Measurements from ENCODE around the gene BAHCC1.
"Not testable (repeated sequence)": the region's sequence is repeated elsewhere in the genome, so short reads cannot be mapped to it uniquely, and the experiment has no call there.

Gene BAHCC1

DNA sequence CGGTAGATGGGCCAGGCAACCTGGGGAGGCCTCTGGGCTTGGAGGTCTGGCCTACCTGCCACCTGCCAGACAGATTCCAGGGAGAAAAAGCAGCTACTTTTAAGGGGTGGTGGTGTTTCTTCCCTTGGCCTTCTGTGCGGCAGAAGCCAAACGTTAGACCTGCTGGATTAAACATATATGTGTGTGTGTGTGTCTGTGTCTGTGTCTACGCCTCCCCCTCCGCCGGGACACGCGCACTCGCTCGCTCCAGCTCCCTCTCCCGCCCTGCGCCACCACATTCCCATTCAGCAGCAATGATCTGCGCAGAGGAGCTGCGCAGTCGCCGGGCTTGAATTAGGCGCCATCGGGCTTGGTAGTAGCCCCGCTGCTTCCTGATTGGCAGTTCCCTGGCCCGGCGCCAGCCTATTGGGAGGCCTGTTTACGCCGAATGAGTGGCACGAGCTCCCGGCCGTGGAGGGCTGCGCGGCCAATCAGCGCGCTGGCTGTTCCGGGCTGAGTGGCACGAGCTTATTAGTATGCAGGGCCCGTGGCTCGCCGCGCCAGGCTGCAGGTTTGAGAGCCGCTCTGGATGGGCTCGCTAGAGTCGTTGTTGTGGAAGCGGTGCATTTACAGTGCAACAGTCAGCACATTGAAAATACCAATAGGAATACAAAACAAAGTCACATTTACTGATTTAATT is at the start of gene BAHCC1:
Gene BAHCC1 (plus strand): TSS at position 537 of the 679 bp plus-strand sequence. CDS start 4,283 bp downstream, outside the sequence.
- peak; percentile 100 for DNase-seq (ENCODE audit: low spot score)

DNA sequence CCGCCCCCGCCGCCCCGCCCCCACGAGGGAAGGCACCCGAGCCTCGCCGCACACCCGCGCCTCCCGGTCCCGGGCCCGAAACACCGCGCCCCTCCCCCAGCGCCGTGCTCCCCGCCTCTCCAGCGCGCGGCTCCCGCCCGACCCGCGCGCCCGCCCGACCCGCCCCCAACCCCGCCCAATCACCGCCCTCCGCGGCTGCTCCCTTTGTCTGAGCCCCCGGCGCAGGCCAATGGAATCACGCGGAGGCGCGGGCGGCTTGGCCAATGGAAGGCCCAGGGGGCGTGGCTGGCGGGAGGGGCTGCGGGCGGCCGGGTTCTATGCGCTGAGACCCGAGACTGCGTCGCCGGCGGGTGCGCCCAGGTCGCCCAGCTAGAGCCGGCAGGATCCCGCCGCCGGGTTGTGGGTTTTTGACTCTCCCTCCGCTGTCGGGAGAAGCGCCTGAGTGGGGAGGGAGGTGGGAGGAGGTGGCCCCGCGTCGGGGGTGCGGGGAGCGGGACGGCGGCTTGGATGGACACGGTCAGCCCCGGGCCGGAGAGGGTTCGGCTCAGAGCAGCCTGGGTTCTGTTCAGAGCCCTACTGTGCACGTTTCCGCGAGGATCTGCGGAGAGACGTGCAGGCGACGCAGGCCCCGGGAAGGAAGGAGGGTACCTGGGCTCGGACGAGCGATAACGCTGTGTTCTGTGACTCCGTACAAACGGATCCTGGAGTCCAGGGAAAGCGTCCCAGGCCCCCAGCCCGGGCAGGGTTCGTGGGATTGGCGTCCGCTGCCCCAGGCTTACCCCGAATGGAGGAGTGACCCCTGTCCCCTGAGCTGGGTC is 49.0 kb upstream of the BAHCC1 start:
- DNase-seq (ENCODE audit: low spot score): peak; percentile 96

DNA sequence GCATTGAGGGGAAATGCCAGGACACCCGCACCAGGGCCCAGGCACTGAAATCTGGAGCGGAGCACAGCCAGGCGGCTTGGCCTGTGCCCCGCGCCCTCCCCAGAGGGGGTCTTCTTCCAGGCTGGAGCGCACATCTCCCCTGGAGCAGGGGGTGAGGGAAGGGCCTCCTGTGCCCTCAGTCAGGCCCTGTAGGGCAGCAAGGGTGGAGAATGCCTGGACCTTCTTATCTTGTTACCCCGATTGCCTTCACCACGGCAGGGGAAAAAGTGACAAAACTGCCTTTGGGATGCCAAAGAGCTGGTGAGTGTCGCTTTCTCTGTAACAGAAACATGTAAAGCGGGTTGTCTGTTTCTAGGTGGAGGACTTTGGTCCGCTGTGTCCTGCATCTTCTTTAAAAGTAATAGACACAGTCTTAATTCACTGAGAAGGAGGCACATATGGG is 48.3 kb upstream of the BAHCC1 start:
- no peak for DNase-seq (ENCODE audit: low spot score)

DNA sequence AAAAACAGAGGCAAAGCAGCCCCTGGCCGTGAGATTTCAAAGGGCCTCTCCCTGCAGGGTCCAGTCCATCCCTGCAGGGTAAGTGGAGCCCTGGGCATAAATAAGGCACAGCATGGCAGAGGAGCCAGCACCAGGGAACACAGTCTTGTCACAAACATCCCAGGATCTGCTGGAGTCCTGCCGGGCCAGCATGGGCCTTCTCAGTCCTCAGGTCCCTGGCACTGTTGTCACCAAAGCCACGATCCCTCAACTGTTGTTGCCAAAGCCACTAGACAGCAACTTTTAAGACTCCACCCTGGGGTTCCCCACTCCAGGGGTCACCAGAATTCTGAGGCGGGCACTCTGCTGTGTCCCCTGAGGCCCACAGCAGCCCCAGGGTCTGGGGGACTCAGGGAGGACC is 47.8 kb upstream of the BAHCC1 start:
- no peak for DNase-seq (ENCODE audit: low spot score)

DNA sequence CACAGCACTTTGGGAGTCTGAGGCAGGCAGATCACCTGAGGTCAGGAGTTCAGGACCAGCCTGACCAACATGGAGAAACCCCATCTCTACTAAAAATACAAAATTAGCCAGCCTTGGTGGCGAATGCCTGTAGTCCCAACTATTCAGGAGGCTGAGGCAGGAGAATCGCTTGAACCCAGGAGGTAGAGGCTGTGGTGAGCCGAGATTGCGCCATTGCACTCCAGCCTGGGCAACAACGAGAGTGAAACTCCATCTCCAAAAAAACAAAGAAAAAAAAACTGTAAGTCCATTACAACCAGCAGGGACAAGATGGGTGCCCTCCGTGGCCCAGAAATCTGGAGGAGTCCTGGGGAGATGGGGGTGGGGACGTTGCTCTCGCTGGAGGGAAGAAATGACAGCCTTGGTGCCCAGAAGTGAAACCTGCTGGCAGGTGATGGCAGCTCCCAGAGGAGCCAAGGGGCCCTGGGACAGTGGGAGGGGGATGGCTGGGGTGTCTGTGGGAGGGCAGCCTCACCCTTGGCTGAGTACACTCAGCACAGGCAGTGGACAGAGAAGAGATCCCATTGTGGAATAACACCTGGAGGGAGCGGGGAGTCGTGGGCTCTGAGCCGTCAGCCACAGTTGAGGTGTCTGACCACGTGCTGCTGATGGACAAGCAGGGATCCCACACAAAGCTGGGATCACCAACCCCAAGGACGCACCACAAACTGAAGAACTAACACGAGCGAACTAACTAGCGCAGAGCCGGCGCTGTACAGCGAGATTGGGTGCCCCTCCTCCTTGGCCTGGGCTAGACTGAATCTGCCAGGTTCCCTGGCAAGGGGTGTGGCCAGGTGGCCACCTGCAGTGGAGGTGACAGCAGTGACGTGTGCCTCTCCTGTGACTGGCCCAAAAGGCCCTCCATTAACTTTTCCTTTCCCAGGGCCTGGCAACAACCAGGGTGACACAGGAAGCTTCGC is 46.9 kb upstream of the BAHCC1 start:
- peak; percentile 33 for DNase-seq (ENCODE audit: low spot score)

DNA sequence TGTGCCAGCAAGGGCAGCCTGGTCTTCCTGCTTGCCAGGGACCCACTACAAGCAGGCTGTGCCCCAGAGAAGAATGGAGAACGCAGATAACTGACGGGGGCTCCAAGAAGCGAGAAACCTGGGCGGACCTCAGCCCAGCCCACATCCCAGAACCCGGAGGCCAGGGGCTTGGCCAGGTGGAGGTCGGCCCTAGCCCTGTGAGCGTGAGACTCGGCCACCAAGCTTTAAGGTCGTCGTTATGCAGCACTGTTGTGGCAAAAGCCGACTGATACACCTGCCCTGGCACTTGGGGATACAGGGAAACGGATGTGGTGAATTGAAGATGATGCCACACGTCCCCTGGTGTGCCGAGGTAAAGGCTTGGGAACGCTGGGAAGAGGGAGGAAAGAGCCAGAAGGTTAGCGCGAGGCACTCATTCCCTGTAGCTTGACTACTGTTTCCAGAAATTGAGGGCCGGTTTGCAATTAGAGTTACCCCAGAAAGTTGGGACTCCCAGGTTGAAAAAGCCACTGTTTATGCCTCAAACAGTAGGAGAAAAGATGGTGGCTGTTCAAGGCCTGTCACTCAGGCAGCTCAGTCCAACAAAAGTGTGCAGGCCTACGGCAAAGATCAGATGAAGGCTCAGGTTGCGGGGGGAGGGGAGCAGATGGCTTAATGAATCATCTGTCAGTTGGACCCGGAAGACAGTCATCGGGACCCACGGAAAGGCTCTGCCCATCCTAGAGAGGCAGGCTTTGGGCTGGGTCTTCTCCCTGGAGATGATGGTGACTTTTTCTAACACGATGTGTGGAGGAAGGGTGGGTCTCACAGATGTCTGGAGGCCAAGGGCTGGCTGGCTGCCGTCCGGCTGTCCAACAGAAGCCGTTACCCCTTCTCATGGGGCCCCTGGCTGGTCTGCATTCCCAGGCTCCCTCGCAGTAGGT is 45.6 kb upstream of the BAHCC1 start:
- no peak for DNase-seq (ENCODE audit: low spot score)

DNA sequence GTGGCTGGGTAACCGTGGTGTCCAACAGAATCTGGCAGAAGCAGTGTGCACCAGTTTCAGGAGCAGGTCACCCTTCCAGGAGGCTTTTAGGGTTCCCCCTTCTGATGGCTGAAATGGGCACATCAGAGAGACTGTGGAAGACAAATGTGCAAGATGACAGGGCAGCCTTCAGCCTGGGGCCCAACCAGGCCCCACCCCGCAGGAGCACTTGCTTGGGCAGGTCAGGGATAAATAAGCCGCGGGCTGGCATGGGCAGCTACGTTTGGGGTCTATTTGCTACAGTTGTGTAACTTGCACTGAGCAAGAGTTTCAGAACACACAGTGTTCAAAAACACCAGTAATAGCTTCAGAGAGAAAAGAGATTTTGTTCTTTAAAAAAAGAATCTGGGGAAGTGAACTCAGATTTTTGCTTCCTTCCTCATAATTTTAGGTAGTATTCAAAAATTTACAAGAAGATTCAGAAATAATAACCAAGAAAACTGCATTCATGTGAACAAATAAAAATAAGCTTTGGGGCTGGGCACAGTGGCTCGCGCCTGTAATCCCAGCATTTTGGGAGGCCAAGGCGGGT is 44.9 kb upstream of the BAHCC1 start:
- no peak for DNase-seq (ENCODE audit: low spot score)

DNA sequence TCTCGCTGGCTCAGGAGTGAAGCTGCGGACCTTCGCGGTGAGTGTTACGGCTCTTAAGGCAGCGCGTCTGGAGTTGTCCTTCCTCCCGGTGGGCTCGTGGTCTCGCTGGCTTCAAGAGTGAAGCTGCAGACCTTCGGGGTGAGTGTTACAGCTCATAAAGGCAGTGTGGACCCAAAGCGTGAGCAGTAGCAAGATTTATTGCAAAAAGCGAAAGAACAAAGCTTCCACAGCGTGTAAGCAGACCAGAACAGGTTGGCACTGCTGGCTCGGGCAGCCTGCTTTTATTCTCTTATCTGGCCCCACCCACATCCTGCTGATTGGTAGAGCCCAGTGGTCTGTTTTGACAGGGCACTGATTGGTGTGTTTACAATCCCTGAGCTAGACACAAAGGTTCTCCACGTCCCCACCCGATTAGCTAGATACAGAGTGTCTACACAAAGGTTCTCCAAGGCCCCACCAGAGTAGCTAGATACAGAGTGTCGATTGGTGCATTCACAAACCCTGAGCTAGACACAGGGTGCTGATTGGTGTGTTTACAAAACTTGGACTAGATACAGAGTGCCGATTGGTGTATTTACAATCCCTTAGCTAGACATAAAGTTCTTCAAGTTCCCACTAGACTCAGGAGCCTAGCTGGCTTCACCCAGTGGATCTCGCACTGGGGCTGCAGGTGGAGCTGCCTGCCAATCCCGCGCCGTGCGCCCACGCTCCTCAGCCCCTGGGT is 43.8 kb upstream of the BAHCC1 start:
- DNase-seq (ENCODE audit: low spot score): not testable (repeated sequence)

DNA sequence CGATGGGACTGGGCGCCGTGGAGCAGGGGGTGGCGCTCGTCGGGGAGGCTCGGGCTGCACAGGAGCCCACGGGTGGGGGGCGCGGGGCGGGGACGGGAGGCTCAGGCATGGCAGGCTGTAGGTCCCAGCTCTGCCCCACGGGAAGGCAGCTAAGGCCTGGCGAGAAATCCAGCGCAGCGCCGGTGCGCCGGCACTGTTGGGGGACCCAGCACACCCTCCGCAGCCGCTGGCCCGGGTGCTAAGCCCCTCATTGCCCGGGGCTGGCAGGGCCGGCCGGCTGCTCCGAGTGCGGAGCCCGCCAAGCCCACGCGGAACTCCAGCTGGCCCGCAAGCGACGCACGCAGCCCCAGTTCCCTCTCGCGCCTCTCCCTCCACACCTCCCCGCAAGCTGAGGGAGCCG is 43.2 kb upstream of the BAHCC1 start:
- not testable (repeated sequence) for DNase-seq (ENCODE audit: low spot score)

DNA sequence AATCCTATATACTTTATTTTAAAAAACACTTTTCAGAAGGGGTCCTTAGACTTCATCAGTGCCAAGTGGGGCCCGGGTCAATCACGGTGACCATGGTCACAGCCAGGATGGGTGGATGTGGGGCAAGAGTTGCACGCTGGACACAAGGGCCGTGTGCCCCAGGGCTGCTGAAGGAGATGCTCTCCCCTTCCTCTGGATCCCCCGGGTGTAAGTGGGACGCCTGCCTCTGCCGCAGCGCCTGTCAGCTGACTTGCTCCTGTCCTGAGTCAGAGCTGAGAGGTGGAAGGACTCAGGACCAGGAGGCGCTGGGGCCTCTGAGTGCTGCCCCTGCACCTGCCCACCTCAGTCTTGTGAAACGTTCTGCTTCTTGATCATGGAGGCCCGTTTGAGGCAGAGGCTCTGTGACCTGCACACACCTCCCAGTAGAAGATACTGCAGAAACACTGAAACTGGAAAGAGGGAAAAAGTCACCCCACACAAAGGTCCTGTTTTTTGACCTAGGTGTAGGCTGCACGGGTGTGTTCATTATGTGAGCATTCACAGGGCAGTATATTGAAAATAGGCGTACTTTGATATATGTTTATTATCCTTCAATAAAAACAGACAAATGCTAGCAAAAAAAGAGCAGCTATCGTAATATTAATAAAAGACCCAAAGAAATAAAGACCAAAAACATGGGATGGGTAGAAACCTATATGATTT is 40.9 kb upstream of the BAHCC1 start:
- DNase-seq (ENCODE audit: low spot score): no peak

DNA sequence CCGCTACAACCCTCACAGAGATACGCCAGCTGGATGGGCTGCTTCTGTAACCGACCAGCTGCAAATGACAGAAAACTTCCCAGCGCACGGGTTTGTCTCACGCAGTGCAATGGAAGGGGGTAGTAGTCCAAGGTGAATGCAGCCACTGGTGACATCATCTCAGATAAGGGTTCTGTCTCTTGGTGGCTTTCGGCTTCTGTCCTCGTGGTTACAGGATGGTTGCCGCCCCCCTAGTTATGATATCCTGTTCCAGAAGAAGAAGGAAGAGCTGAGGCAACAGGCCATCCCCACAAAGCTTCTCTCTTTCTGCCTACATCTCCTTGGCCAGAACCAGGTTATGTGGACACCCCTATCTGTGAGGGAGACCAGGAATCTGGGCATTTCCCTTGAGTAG is 40.3 kb upstream of the BAHCC1 start:
- DNase-seq (ENCODE audit: low spot score): no peak

DNA sequence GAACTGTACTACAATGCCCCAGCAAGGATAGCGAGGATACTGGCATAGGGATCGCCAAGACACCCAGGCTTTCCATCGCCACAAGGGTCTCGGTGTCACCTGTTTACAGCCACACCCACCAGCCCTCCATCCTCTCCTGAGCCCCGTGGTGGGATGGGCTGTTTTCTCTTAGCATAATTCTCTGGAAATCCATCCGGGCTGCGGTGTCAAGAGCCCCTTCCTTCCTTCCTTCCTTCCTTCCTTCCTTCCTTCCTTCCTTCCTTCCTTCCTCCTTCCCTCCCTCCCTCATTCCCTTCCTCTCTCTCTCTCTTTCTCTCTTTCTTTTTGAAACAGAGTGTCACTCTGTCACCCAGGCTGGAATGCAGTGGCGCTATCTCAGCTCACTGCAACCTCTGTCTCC is 36.0 kb upstream of the BAHCC1 start:
- DNase-seq (ENCODE audit: low spot score): no peak

DNA sequence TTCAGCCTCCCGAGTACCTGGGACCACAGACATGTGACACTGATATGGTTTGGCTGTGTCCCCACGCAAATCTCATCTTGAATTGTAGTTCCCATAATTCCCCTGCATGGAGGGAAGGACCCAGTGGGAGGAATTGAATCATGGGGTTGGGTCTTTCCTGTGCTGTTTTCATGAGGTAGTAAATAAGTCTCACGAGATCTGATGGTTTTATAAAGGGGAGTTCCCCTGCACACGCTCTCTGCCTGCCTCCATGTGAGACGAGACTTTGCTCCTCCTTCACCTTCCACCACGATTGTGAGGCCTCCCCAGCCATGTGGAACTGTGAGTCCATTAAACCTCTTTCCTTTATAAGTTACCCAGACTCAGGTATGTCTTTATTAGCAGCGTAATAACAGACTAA is 33.3 kb upstream of the BAHCC1 start:
- not testable (repeated sequence) for DNase-seq (ENCODE audit: low spot score)

DNA sequence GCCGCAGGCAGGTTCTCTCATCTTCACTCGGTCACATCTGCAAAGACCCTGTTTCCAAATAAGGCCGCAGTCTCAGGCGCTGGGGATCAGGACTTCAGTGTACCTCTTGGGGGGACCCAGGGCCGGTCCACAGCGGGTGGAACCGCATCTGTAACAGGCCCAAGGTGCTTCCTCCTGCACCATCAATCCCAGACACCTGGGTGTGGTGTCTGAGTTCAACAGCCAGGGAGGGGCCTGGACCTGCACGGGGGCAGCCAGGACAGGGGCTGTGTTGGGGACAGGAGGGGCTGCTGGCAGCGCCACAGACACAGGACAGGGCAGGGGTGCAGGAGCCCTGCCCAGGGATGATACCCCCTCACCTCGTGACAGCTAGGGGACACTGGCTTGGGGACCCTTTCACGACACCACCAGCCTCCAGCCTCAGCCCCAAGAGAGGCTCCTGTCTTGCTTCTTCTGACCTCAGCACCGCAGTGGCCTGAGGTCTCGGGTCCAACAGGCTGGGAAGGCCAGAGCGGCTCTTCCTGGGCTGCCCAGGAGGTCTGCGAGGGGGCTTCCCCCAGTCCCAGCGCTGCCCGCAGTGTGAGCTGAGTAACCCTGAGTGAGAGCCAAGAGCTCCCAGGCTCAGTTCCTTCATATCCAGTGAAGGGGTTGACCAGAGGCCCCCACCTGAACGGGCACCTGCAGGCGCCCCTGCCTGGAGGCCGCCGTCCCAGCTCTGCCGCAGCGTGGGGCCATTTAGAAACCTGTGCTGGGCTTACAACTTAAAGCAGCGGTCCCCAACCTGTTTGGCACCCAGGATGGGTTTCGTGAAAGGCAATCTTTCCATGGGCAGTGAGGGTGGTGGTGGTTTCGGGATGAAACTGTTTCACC is 30.7 kb upstream of the BAHCC1 start:
- no peak for DNase-seq (ENCODE audit: low spot score)

DNA sequence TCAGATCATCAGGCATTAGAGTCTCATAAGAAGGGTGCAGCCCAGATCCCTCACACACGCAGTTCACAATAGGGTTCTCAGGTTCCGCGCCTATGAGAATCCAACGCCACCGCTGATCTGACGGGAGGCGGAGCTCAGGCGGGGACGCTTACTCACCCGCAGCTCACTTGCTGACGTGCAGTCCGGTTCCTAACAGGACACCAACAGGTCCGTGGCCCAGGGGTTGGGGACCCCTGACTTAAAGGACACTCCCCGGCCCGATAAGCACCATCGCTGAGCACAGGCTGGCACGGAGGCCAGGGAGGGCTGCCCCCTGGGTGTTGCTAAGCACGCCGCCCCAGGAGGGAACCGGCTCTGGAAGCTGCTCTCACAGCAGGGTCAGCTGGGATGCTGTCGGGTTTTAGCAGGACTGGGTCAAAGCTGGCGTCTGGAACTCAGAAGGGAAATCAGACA is 30.1 kb upstream of the BAHCC1 start:
- peak; percentile 64 for DNase-seq (ENCODE audit: low spot score)

DNA sequence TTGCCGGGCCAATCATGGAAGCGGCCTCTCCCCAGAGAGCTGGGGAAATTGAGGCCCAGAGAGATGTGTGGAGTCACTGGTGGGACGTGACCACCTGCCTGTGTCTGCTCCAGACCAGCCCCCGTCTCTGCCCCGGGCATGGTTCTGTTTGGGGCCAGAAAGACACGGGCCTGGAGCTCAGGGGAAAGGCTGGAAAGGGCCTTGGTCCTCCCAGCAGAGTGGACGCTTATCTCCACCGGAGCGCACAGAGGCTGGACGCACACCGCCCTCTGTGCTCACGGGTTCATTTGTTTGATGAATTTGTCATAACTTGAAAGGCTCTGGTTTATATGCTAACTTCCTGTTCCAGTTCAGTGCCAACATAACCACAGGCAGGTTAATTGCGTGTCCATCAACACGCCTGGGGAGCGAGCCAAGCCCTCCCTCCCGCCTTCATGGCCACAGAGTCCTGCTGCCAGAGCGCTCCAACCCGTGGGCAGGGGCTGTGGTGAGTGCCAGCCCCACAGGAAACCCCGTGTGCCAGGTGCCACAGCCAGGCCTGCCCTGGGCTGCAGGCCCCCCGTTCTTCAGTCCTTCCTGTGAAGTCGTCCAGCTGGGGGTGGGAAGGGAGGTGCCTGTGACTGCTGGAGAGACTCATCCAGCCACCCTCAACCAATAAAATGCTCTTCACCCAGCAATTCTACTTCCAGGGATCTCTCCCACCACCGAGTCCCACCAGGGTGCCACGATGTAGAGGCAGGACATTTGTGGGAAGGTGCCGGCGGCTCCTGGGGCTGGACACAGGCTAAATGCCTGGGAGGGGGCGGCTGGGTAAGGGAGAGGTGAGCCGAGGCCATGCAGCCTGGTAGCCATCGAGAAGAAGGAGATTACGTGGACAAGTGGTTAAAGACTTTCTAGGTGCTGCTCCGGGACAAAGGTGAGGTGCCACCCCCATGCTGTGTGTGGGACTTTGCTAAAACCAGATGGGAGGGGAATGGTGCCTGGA is 29.4 kb upstream of the BAHCC1 start:
- DNase-seq (ENCODE audit: low spot score): peak; percentile 95

DNA sequence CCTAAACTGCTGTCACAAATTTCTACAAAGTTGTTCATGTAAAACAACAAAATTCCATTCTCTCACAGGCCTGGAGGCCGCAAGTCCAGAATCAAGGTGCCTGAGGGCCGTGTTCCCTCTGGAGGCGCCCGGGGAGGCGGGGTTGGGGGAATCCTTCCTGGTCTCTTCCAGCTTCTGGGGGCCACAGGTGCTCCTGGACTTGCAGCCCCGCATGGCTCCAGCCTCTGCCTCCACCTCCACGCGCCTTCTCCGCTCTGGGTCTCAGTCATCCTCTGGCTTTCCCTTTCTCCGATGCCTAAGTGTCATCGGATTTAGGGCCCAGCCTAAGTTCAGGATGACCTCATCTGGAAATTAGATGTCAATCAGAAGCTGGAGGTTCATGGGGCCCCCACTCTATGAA is 28.6 kb upstream of the BAHCC1 start:
- DNase-seq (ENCODE audit: low spot score): no peak

Data from kidney tubule cell (primary cell).